ENCODE data around the gene ARHGEF25.
"Not testable (repeated sequence)": the region's sequence is repeated elsewhere in the genome, so short reads cannot be mapped to it uniquely, and the experiment has no call there.

The ARHGEF25 gene

GRCh38 chr12:57609781-57610553, 1.3 kb upstream of the ARHGEF25 start:
- no peak for DNase-seq

- DNase-seq = peak; percentile 11
These were observed 604 bp upstream of the ARHGEF25 start for GRCh38 chr12:57610554-57611107.

DNA sequence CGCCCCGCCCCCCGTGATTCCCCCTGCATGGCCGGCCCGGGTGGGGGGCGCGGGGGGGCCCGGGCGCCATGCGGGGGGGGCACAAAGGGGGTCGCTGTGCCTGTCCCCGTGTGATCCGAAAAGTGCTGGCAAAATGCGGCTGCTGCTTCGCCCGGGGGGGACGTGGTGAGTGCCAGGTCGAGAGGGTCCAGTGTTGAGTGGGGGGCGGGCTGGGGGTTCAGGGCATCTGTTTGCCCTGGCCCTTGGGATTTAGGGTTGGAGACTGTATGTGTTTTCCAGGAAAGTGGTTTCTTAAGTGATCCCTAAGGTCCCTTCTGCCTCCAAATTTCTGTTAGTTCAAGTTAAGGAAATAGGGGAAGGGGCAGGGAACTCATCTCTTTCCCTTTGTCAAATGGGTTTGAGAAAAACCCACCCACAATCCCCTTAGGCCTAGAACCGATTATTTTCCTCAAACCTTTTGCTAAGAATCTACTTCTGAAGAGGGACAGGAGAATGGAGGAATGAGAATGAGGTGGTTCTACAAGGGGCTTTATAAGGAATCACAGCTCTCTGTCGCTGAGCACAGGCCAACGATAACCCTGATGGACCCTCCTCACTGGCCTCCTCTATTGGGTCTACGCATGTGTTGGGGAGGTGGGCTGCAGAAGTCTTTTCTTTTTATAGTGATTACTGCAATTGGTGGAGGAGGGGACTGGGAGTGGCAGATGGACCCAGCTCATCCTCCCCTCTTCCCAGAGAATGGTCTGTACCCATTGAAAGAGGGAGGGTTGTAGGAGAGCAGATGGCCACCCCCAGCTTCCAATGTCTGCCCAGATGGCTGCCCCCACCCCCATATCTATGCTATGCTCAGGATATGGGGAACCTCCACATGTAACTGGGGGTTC, 834 bp downstream of the ARHGEF25 start:
- DNase-seq = no peak

GRCh38 chr12:57612711-57613426, 1.6 kb downstream of the ARHGEF25 start:
- DNase-seq = no peak

- DNase-seq = no peak
These were observed 2.3 kb downstream of the ARHGEF25 start for GRCh38 chr12:57613427-57614109.

GRCh38 chr12:57614178-57614947, 3.1 kb downstream of the ARHGEF25 start:
- DNase-seq = peak; percentile 35

DNA sequence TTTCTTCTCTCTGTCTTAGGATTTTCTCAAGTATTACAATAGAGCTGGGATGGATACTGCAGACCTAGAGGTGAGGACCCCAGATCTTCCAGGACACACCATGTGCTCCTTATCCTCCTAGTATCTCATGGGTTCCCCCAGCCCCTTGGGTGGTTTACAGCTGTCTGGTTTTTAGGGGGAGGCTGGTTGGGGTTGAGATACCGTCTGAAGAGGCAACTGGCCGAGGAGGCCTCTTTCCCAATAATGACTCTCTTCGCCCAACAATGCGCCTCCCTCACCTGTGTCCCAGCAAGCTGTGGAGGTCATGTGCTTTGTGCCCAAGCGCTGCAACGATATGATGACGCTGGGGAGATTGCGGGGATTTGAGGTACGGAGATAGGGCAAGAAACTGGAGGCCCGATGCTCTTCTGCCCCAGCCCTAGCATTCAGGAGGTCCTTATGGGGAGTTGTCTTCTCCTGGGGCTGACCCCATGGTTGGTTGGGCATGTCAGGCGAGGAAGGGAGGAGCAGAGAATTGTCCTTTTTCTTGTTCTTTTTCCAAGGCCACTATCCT, 3.8 kb downstream of the ARHGEF25 start:
- DNase-seq = no peak

DNA sequence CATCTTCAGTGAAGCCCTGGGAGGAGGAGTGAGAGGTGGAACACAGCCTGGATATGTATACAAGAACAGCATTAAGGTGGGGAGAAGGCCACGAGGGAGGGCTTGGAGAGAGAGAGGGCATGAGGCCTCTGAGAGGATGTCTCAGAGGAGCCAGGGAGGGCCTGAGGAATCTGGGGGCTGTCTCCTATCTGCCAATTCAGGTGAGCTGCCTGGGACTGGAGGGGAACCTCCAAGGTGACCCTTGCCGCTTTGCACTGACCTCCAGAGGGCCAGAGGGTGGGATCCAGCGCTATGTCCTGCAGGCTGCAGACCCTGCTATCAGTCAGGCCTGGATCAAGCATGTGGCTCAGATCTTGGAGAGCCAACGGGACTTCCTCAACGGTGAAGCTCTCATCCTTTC, 4.4 kb downstream of the ARHGEF25 start:
- no peak for DNase-seq

- DNase-seq = no peak
These were observed 5.3 kb downstream of the ARHGEF25 start for GRCh38 chr12:57616383-57617101.

GRCh38 chr12:57617942-57618341, 6.7 kb downstream of the ARHGEF25 start:
- no peak for DNase-seq

GRCh38 chr12:57618431-57618830, 7.2 kb downstream of the ARHGEF25 start:
- not testable (repeated sequence) for DNase-seq

DNA sequence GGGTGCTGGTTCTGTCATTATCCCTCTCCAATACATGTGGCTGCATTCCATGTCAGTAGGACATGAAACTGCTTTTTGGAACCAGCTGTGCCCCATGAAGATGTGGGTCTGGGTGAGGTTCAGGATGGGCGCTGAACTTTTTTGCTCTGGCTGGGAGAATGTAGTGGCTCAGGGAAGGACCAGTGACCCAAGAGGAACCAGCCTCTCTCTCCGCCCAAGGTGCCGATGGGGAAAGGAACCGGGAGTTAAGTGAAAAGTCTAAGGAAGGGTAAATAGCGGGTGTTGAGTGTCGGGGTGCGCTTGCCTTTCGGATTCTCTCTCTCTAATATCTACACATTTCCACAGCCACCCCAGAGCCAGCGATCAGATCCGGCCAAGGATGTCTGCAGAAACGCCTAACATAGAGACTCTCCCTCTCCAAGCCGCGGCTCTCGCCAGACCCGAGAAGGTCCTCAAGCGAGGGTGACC, 7.8 kb downstream of the ARHGEF25 start:
- no peak for DNase-seq

DNA sequence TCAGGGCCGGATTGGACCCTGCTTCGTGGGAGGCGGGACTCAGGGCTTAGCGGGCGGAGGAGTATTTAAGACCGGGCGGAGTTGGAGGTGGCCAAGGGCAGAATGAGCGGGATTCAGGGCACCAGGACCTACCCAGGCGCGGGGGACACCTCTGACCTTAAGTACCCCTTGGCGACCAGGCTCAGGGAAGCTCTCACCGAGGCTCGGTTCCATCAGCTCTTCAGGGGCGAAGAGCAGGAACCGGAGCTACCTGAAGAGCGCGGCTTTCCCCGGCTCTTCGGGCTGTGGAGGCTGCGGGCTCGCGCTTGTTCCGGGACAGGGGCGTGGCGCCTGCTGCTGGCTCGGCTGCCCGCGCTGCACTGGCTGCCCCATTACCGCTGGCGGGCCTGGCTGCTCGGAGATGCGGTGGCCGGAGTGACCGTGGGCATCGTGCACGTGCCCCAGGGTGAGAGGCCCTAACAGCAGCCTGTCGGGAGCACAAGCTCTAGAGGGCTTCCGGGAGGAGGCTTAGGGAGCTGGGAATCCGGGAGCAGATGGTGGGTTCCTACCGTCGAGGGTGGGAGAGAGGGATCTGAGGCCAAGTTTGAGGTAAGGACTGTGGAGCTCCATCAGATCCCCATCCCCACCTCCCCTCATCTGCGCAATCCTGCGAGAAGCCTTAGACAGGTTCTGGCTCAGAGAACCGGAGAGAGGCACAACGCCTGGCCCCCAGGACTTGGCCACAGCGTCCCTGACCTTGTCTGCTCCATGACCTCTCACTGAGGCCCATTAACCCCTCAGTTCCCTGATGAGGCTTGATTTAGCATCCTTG, 8.4 kb downstream of the ARHGEF25 start:
- no peak for DNase-seq

GRCh38 chr12:57620245-57620935, 9.2 kb downstream of the ARHGEF25 start:
- no peak for DNase-seq

DNA sequence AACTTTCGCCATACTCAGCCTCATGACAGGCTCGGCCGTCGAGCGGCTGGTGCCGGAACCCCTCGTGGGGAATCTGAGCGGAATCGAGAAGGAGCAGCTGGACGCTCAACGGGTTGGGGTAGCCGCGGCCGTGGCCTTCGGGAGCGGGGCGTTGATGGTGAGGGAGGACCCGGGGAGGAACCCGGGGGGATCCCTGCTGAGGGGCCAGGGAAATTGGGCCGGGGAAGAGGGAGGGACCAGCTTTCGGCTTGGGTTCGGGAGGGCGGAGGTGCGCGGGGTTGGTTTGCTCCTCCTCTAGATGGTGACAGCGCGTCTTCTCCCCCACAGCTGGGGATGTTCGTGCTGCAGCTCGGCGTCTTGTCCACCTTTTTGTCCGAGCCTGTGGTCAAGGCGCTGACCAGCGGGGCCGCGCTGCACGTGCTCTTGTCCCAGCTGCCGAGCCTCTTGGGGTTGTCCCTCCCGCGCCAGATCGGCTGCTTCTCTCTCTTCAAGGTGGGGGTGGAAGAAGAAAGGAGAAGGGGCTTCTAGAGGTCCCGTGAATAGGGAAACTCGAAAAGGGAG, 9.8 kb downstream of the ARHGEF25 start:
- DNase-seq = no peak

GRCh38 chr12:57621497-57622292, 10.5 kb downstream of the ARHGEF25 start:
- DNase-seq = peak; percentile 22

Data from hematopoietic multipotent progenitor cell treated with erythropoietin and hydrocortisone succinate and interleukin-3 and kit ligand, for 8 days (in vitro differentiated cells).